Stomach (tissue), 9 donors: ENCODE results near the gene PLCD1. TPM values are rescaled to one million over a fixed set of nuclear protein-coding genes. Genes with fewer than 3 reads are reported as not detected.
A peak's percentile ranks its signal among the peaks of the same experiment; 100 is the strongest.

ENCODE experiments used
- DNase-seq, 2 donors: peaks; one replicate each; pipeline versions ENCODE4 v3.0.0 to v3.0.0-alpha.2; 2013 to 2019
- H3K27ac ChIP-seq, 5 donors: fragments of 200-600 bp in 4 of 5; sonication (generic) in 4 of 5; one replicate each; pipeline ENCODE4 v1.5.1; 2013 to 2019; ENCODE audit warnings: mild to moderate bottlenecking in 1 of 5, moderate library complexity in 1 of 5
- H3K27me3 ChIP-seq, 3 donors: fragments of 200-600 bp; sonication (generic); one replicate each; pipeline ENCODE4 v1.5.1; 2017 to 2019; ENCODE audit warnings: mixed run types in 1 of 3
- H3K36me3 ChIP-seq, 4 donors: fragments of 200-600 bp; sonication (generic); 1 replicate in 3 of 4; 2 replicates in 1 of 4; pipeline ENCODE4 v1.5.1; 2016 to 2019
- H3K4me1 ChIP-seq, 4 donors: fragments of 200-600 bp; sonication (generic); one replicate each; pipeline ENCODE4 v1.5.1; 2016 to 2019
- H3K4me3 ChIP-seq, 4 donors: fragments of 200-600 bp; sonication (generic) in 3 of 4; one replicate each; pipeline ENCODE4 v1.5.1; 2016 to 2019; ENCODE audit warnings: mild to moderate bottlenecking in 1 of 4
- H3K9me3 ChIP-seq, 4 donors: fragments of 200-600 bp; sonication (generic); one replicate each; pipeline ENCODE4 v1.5.1; 2016 to 2019
- EP300 ChIP-seq: sonication (generic); formaldehyde crosslinking; IDR thresholded peaks from one replicate; pipeline ENCODE4 v1.6.1; 2017; ENCODE audit warnings: antibody characterized with exemption
- POLR2A ChIP-seq, 4 donors: fragments of 450-650 bp; IDR thresholded peaks; one replicate each; pipeline ENCODE4 v1.6.1; 2016; ENCODE audit warnings: antibody characterized with exemption in 4 of 4, control low read depth in 2 of 4, mild to moderate bottlenecking in 1 of 4, moderate library complexity in 1 of 4
- POLR2AphosphoS5 ChIP-seq, 3 donors: sonication (generic); formaldehyde crosslinking; IDR thresholded peaks; one replicate each; pipeline ENCODE4 v1.6.1; 2016; ENCODE audit warnings: antibody characterized with exemption in 3 of 3
- WGBS, 5 donors: extraction: QIAGEN DNeasy Blood & Tissue Kit in 3 of 5; methylation state at CpG; one replicate each; pipeline versions ENCODE4 v1.1.5 to v1.1.7; 2013 to 2018; 5-methylcytosine and 5-hydroxymethylcytosine counted together
- intact Hi-C: fragments of 100-400 bp; cut with DNase I; formaldehyde crosslinking; loops from one replicate; pipeline ENCODE4 v1.15.1; 2023; ENCODE audit warnings: low total_unique reads
- polyA plus RNA-seq, 3 donors: library from polyadenylated mRNA; stranded (reverse); fragments of 200-250 nt; gene quantifications; one replicate each; pipeline ENCODE4 v1.2.3, GENCODE V29; 2013
- total RNA-seq, 5 donors: library from RNA; depleted of rRNA; stranded (reverse); fragments of >200 nt; gene quantifications; one replicate each; pipeline versions ENCODE4 v1.1.0 to v1.2.3, GENCODE V29; 2014 to 2016
- TF ChIP-seq, protein P1 (sequence below), 7 experiments: fragments of 450-650 bp in 4 of 7; fragments of 200-600 bp in 3 of 7; sonication (generic) in 3 of 7; IDR thresholded peaks; one replicate each; pipeline ENCODE4 v1.5.1; 2016 to 2019; ENCODE audit warnings: antibody characterized with exemption in 7 of 7, control low read depth in 2 of 7, mild to moderate bottlenecking in 1 of 7
- donor health status: healthy with polysubstance abuse.
- donor health status: Bipolar disorder and iron deficiency.
- donor health status: healthy.

Gene PLCD1
- total and polyA plus RNA-seq, 8 donors: 8.2 to 73.9 (median 13.7) TPM

DNA sequence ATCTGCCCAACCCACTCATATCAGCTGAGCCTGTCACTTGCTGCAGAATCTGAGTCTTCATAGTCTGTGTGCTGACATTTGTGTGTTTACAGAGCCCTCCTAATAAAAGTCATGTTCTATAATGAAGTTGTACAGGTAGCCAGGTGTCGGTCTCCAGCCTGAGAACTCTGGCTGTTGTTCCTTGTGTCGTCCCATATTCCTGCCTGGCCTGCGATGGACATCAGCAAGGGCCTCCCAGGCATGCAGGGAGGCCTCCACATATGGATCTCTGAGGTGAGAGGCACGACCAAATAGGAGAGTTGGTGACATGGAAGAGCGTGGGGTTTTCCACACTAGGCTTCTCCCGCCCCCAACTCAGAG, 36.0 kb downstream of the PLCD1 start:
- TF ChIP-seq EP300 (no peak), POLR2A (IDR thresholded peaks at IDR 0.05) (no peak), POLR2AphosphoS5 (IDR thresholded peaks at IDR 0.05) (no peak)
- TF ChIP-seq, protein P1, sequence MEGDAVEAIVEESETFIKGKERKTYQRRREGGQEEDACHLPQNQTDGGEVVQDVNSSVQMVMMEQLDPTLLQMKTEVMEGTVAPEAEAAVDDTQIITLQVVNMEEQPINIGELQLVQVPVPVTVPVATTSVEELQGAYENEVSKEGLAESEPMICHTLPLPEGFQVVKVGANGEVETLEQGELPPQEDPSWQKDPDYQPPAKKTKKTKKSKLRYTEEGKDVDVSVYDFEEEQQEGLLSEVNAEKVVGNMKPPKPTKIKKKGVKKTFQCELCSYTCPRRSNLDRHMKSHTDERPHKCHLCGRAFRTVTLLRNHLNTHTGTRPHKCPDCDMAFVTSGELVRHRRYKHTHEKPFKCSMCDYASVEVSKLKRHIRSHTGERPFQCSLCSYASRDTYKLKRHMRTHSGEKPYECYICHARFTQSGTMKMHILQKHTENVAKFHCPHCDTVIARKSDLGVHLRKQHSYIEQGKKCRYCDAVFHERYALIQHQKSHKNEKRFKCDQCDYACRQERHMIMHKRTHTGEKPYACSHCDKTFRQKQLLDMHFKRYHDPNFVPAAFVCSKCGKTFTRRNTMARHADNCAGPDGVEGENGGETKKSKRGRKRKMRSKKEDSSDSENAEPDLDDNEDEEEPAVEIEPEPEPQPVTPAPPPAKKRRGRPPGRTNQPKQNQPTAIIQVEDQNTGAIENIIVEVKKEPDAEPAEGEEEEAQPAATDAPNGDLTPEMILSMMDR (IDR thresholded peaks at IDR 0.05): no peak
- DNase-seq: no peak
- Histone ChIP-seq H3K4me1 (peaks cover 22 to 72% (median 55%) of the 10 kb centered on the region in 4 donors), H3K27me3 (no peaks in the 10 kb centered on the region), H3K9me3 (no peaks in the 10 kb centered on the region), H3K27ac (peak overlapping the region; percentile 86 to 92 (median 90)), H3K36me3 (peaks cover 0 to 21% (median 10%) of the 10 kb centered on the region in 4 donors), H3K4me3 (peak overlapping the region; percentile 54 to 59 (median 56))
- WGBS, 5 donors: 54 to 57% (median 56%) methylated on average over 6 of the region's 6 CpGs
- intact Hi-C loops: no loop called here

DNA sequence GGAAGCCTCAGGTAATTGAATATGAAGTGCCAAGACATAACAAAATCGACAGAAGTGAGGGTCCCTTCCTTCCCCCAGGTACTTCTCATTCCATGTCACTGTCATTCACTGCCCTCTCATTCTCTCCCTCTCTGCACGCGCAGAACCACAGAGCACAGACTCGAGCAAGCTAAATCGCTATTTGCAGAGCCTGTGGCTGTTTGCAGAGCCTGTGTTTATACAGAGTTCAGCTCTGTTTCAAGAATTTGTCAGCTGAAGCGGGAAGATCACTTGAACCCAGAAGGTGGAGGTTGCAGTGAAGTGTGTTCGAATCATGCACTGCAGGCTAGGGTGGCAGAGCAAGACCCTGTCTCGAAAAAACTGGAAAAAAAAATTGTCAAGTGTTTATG, 36.4 kb downstream of the PLCD1 start:
- H3K9me3 ChIP-seq: no peaks in the 10 kb centered on the region
- intact Hi-C loops: no loop called here
- H3K4me1 ChIP-seq: peaks cover 18 to 72% (median 52%) of the 10 kb centered on the region in 4 donors
- DNase-seq: peak in 1 of 2 donors; percentile 25
- H3K4me3 ChIP-seq: peak overlapping the region in 1 of 4 donors; percentile 59
- H3K27ac ChIP-seq: peak overlapping the region; percentile 86 to 92 (median 90)
- TF ChIP-seq, protein P1 (IDR thresholded peaks at IDR 0.05): no peak
- TF ChIP-seq POLR2A (IDR thresholded peaks at IDR 0.05): no peak
- TF ChIP-seq EP300: no peak
- TF ChIP-seq POLR2AphosphoS5 (IDR thresholded peaks at IDR 0.05): no peak
- 33 to 56% (median 41%) methylated on average over 8 of the region's 8 CpGs for WGBS, 5 donors
- H3K36me3 ChIP-seq: peaks cover 0 to 21% (median 10%) of the 10 kb centered on the region in 4 donors
- no peaks in the 10 kb centered on the region for H3K27me3 ChIP-seq

DNA sequence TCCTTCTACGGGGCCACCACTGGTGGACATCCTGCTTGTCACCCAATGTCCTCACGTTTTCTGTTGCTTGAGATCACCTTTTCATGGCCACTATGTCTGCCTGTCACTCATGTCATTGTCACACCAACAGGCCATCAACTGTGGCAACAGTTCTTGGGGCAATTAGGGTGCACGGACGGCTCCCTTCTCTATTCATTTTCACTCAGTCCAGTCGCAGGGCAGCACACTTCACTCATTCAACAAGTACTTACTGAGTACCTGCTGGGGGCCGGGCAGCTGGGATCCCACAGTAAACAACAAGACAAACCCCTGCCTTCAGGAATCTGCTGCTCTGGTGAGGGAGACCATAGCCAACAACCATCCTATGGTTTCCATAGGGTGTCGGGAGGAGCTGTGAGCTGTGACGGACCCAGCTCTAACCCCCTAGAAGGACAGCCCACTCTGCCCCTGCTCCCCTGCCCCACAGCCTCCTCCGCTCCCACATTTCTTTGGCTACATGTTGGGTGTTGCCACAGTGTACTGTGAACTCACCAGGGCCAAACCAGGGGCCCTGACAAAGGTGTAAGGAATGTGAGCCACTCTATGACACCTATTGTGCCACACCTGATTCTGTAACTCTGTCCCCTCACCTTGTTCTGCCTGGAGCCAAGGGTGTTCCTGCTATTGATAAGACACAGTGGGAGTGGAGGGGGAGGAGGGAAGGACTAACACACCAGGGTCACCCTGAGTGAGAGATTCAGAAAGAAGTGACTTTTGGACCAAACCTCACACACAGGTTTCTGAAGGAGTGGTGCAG, 37.0 kb downstream of the PLCD1 start:
- H3K9me3 ChIP-seq: no peaks in the 10 kb centered on the region
- H3K4me3 ChIP-seq: peak overlapping the region; percentile 16 to 43 (median 33)
- H3K27me3 ChIP-seq: no peaks in the 10 kb centered on the region
- peak overlapping the region; percentile 86 to 92 (median 90) for H3K27ac ChIP-seq
- WGBS, 5 donors: 46 to 63% (median 53%) methylated on average over 9 of the region's 9 CpGs
- TF ChIP-seq POLR2A (IDR thresholded peaks at IDR 0.05): peak in 1 of 4 donors; percentile 69
- TF ChIP-seq, protein P1 (IDR thresholded peaks at IDR 0.05): no peak
- TF ChIP-seq POLR2AphosphoS5 (IDR thresholded peaks at IDR 0.05): peak in 2 of 3 donors; percentile 85 to 92
- H3K36me3 ChIP-seq: peaks cover 0 to 17% (median 8%) of the 10 kb centered on the region in 4 donors
- peak; percentile 76 to 94 for DNase-seq
- intact Hi-C loops: no loop called here
- peaks cover 12 to 72% (median 52%) of the 10 kb centered on the region in 4 donors for H3K4me1 ChIP-seq

DNA sequence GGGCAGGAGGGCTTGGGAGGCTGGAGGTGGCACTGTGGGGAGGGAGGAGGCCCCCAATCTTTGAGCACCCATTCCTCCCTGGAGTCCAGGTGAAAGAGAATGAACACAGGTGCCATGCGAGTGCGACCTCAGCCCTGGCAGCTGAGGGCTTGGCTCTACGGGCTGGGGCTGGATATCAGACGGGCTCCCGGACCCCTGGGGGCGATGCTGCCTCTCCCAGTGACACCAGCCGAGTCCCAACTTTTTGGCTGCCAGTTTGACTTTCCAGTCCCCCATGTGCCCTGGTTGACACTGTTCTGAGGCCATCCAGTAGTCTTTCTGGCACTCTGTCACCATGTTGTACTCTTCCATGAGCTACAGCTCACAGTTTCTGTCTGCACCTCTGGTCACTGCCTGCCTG, 37.6 kb downstream of the PLCD1 start:
- TF ChIP-seq POLR2A (IDR thresholded peaks at IDR 0.05) (no peak), EP300 (no peak), POLR2AphosphoS5 (IDR thresholded peaks at IDR 0.05) (no peak)
- TF ChIP-seq, protein P1 (IDR thresholded peaks at IDR 0.05): no peak
- peak; percentile 25 to 45 for DNase-seq
- H3K9me3 ChIP-seq: no peaks in the 10 kb centered on the region
- H3K4me1 ChIP-seq: peaks cover 12 to 68% (median 50%) of the 10 kb centered on the region in 4 donors
- intact Hi-C loops: no loop called here
- peaks cover 0 to 14% (median 7%) of the 10 kb centered on the region in 4 donors for H3K36me3 ChIP-seq
- WGBS, 5 donors: 40 to 69% (median 61%) methylated on average over 4 to 7 of the region's 7 CpGs
- H3K4me3 ChIP-seq: peak overlapping the region; percentile 16 to 43 (median 33)
- H3K27me3 ChIP-seq: no peaks in the 10 kb centered on the region
- H3K27ac ChIP-seq: peak overlapping the region; percentile 86 to 92 (median 90)
